Activated T-cell treated with anti-CD3 and anti-CD28 coated beads, Interleukin-2, amount 50 U/mL, for 1 hour (primary cell): ENCODE results near the gene PCDHAC2.

Experiments used
- DNase-seq: peaks from one replicate; pipeline ENCODE4 v3.0.0-alpha.2; 2020

The PCDHAC2 gene

GRCh38 chr5:140989254-140990020 lies 23.2 kb downstream of the PCDHAC2 start:
- no peak for DNase-seq

- DNase-seq = no peak
Observed at GRCh38 chr5:140992828-140993227, 26.6 kb downstream of the PCDHAC2 start.

GRCh38 chr5:140996060-140996459 lies 29.8 kb downstream of the PCDHAC2 start:
- no peak for DNase-seq

- no peak for DNase-seq
Observed at GRCh38 chr5:140998921-140999410, 32.7 kb downstream of the PCDHAC2 start.

GRCh38 chr5:141001446-141001843 lies 35.2 kb downstream of the PCDHAC2 start:
- DNase-seq = no peak

- no peak for DNase-seq
Observed at GRCh38 chr5:141001844-141002604, 35.7 kb downstream of the PCDHAC2 start.

- DNase-seq = no peak
Observed at GRCh38 chr5:141002605-141002965, 36.3 kb downstream of the PCDHAC2 start.

GRCh38 chr5:141003031-141003430 lies 36.8 kb downstream of the PCDHAC2 start:
- DNase-seq = no peak

GRCh38 chr5:141003791-141004611 lies 37.7 kb downstream of the PCDHAC2 start:
- DNase-seq = no peak

- no peak for DNase-seq
Observed at GRCh38 chr5:141007791-141008190, 41.5 kb downstream of the PCDHAC2 start.

- DNase-seq = no peak
Observed at GRCh38 chr5:141010047-141010793, 43.9 kb downstream of the PCDHAC2 start.

GRCh38 chr5:141017943-141018342 lies 51.7 kb downstream of the PCDHAC2 start:
- no peak for DNase-seq
